HepG2 (cell line): ENCODE results near the gene SLC22A23. TPM values are rescaled to one million over a fixed set of nuclear protein-coding genes. Genes with fewer than 3 reads are reported as not detected.

Experiments used
- ATAC-seq: fragments of 200-7000 bp; cut with Tn5 transposase; 3 replicates; pipeline ENCODE4 v1.9.1; 2020; ENCODE audit warnings: mild to moderate bottlenecking, moderate library complexity
- BruUV-seq: library from RNA; stranded (reverse); fragments of 400-500 nt; replicated peaks from 2 replicates; lab custom pipeline; 2021; lab: Mats Ljungman, UMichigan
- CTCF ChIA-PET: fragments of 300-600 bp; formaldehyde crosslinking; extraction: SDS; loops from one replicate; lab custom pipeline; 2021; ENCODE audit warnings: low total read pairs, inconsistent platforms, low intra/inter-chr PET ratio; lab: Yijun Ruan, JAX
- POLR2A ChIA-PET: fragments of 350-600 bp; sonication (Branson Sonifier 250); formaldehyde crosslinking; loops from one replicate; lab custom pipeline; 2020; ENCODE audit warnings: antibody characterized with exemption, inconsistent platforms; lab: Yijun Ruan, JAX
- DNase-seq: peaks from one replicate; pipeline ENCODE4 v3.0.0-alpha.2; 2015; ENCODE audit warnings: low spot score
- FAIRE-seq: peaks from 3 replicates; lab custom pipeline; 2011; peaks lifted over from hg19 to GRCh38; lab: Jason Lieb, UNC
- H2AFZ ChIP-seq: one replicate; pipeline ENCODE4 v1.6.1; 2011; ENCODE audit warnings: low read length, inconsistent platforms
- H3K27ac ChIP-seq: fragments of 300-600 bp; 3 replicates; pipeline ENCODE4 v1.8.0; 2011; ENCODE audit warnings: mixed run types, mild to moderate bottlenecking, mixed read lengths, low read length, inconsistent platforms; ENCODE audit not compliant: insufficient read depth; ENCODE audit errors: extremely low read length
- H3K27me3 ChIP-seq, 2 experiments: fragments of 200-600 bp in 1 of 2; 2 replicates in 1 of 2; 3 replicates in 1 of 2; pipeline versions ENCODE4 v1.6.0 to v1.8.0; 2011; ENCODE audit warnings: low read length in 2 of 2, mild to moderate bottlenecking in 2 of 2, moderate library complexity in 2 of 2, inconsistent platforms in 1 of 2; ENCODE audit not compliant: insufficient read depth in 2 of 2, control insufficient read depth in 1 of 2
- H3K36me3 ChIP-seq, 2 experiments: fragments of 200-600 bp in 1 of 2; replicated peaks in 1 of 2; 2 replicates in 1 of 2; 3 replicates in 1 of 2; pipeline versions ENCODE4 v1.5.1 to v1.8.0; 2011; ENCODE audit warnings: low read length in 2 of 2, inconsistent platforms in 1 of 2; ENCODE audit not compliant: insufficient read depth in 2 of 2, control insufficient read depth in 1 of 2
- H3K4me1 ChIP-seq: 2 replicates; pipeline ENCODE4 v1.5.1; 2012; ENCODE audit warnings: low read length, inconsistent platforms; ENCODE audit not compliant: insufficient read depth
- H3K4me2 ChIP-seq: 2 replicates; pipeline ENCODE4 v1.6.0; 2011; ENCODE audit warnings: low read depth, low read length, inconsistent platforms
- H3K4me3 ChIP-seq, 3 experiments: fragments of 200-600 bp in 1 of 3; sonication (generic), shearing (Covaris generic) in 1 of 3; replicated peaks in 1 of 3; 2 replicates each; pipeline ENCODE4 v1.5.1; 2011 to 2016; ENCODE audit warnings: low read length in 3 of 3, inconsistent platforms in 2 of 3, low read depth in 2 of 3, mild to moderate bottlenecking in 2 of 3, control low read depth in 1 of 3, mixed read lengths in 1 of 3; ENCODE audit not compliant: insufficient read depth in 1 of 3
- H3K79me2 ChIP-seq: one replicate; pipeline ENCODE4 v1.6.1; 2011; ENCODE audit warnings: low read length, inconsistent platforms; ENCODE audit not compliant: insufficient read depth
- H3K9ac ChIP-seq: 2 replicates; pipeline ENCODE4 v1.6.0; 2011; ENCODE audit warnings: mild to moderate bottlenecking, low read depth, low read length, inconsistent platforms; ENCODE audit not compliant: insufficient read depth
- H3K9me3 ChIP-seq: 2 replicates; pipeline ENCODE4 v1.5.1; 2012; ENCODE audit warnings: mild to moderate bottlenecking, low read length
- H4K20me1 ChIP-seq: 2 replicates; pipeline ENCODE4 v1.6.0; 2011; ENCODE audit warnings: inconsistent platforms, mild to moderate bottlenecking, low read length, moderate library complexity; ENCODE audit not compliant: insufficient read depth
- EZH2 ChIP-seq: conservative IDR thresholded peaks from 2 replicates; pipeline ENCODE4 v1.6.1; 2012; ENCODE audit warnings: mild to moderate bottlenecking, low read depth, low read length, moderate library complexity
- HCFC1 ChIP-seq: fragments of 150-350 bp; IDR thresholded peaks from 2 replicates; pipeline ENCODE4 v1.6.1; 2014; ENCODE audit warnings: low read depth, low read length
- HMGXB3 ChIP-seq: sonication (generic); formaldehyde crosslinking; IDR thresholded peaks from 2 replicates; pipeline ENCODE4 v1.4.0; 2020; ENCODE audit warnings: missing genetic modification reagents, borderline replicate concordance
- HNF4A ChIP-seq: sonication (generic); formaldehyde crosslinking; IDR thresholded peaks from 2 replicates; pipeline ENCODE4 v1.4.0; 2020; ENCODE audit warnings: missing genetic modification reagents
- HNRNPL ChIP-seq: fragments of 200-400 bp; formaldehyde crosslinking; IDR thresholded peaks from 2 replicates; pipeline ENCODE4 v1.6.1; 2017; ENCODE audit warnings: mild to moderate bottlenecking, low read depth, low read length
- MXD1 ChIP-seq: sonication (generic); formaldehyde crosslinking; IDR thresholded peaks from 2 replicates; pipeline ENCODE4 v1.4.0; 2020; ENCODE audit warnings: mild to moderate bottlenecking, missing genetic modification reagents
- POLR2AphosphoS2 ChIP-seq: IDR thresholded peaks from 2 replicates; pipeline ENCODE4 v1.6.1; 2011; ENCODE audit warnings: low read depth, low read length, improper control_type of control experiment
- SAP130 ChIP-seq: IDR thresholded peaks from 2 replicates; pipeline ENCODE4 v1.6.1; 2016; ENCODE audit warnings: low read depth
- SP140L ChIP-seq: sonication (generic); formaldehyde crosslinking; IDR thresholded peaks from 2 replicates; pipeline ENCODE4 v1.4.0; 2020; ENCODE audit warnings: missing genetic modification reagents, borderline replicate concordance
- ZBTB20 ChIP-seq: sonication (generic); formaldehyde crosslinking; IDR thresholded peaks from 2 replicates; pipeline ENCODE4 v1.8.1; 2023; ENCODE audit warnings: missing genetic modification reagents, low read depth, mild to moderate bottlenecking, borderline replicate concordance
- ZNF232 ChIP-seq: sonication (generic); formaldehyde crosslinking; IDR thresholded peaks from 2 replicates; pipeline ENCODE4 v1.4.0; 2020; ENCODE audit warnings: missing genetic modification reagents, borderline replicate concordance
- ZNF274 ChIP-seq: sonication (generic); formaldehyde crosslinking; IDR thresholded peaks from 2 replicates; pipeline ENCODE4 v1.5.1; 2020; ENCODE audit warnings: mild to moderate bottlenecking, missing genetic modification reagents
- ZNF33A ChIP-seq: sonication (generic); formaldehyde crosslinking; IDR thresholded peaks from 2 replicates; pipeline ENCODE4 v1.5.1; 2020; ENCODE audit warnings: missing genetic modification reagents, mild to moderate bottlenecking, moderate library complexity, borderline replicate concordance
- ZNF572 ChIP-seq: sonication (generic); formaldehyde crosslinking; IDR thresholded peaks from 2 replicates; pipeline ENCODE4 v1.5.1; 2020; ENCODE audit warnings: mild to moderate bottlenecking, missing genetic modification reagents
- ZNF616 ChIP-seq: sonication (generic); formaldehyde crosslinking; IDR thresholded peaks from 2 replicates; pipeline ENCODE4 v1.5.0; 2020; ENCODE audit warnings: low read depth, mild to moderate bottlenecking, missing genetic modification reagents
- ZNF660 ChIP-seq: sonication (generic); formaldehyde crosslinking; IDR thresholded peaks from 2 replicates; pipeline ENCODE4 v1.5.1; 2020; ENCODE audit warnings: mild to moderate bottlenecking, low read depth, missing genetic modification reagents, borderline replicate concordance
- ZNF672 ChIP-seq: sonication (generic); formaldehyde crosslinking; IDR thresholded peaks from 2 replicates; pipeline ENCODE4 v1.8.1; 2022; ENCODE audit warnings: missing genetic modification reagents
- ZNF724P ChIP-seq: sonication (generic); formaldehyde crosslinking; IDR thresholded peaks from 2 replicates; pipeline ENCODE4 v1.8.0; 2022; ENCODE audit warnings: missing genetic modification reagents, borderline replicate concordance
- WGBS: methylation state at CpG from one replicate; pipeline ENCODE4 v1.1.6; 2017; ENCODE audit warnings: low lambda C conversion rate; 5-methylcytosine and 5-hydroxymethylcytosine counted together
- in situ Hi-C: cut with HindIII; loops from 2 replicates; pipeline ENCODE4 v1.10.0; 2017; ENCODE audit warnings: low pct_unique_long_range_greater_than_20kb; ENCODE audit not compliant: extremely low pct_ligation_motif_present
- intact Hi-C: fragments of 100-400 bp; cut with micrococcal nuclease; formaldehyde crosslinking; loops from one replicate; pipeline ENCODE4 v1.10.0; 2022; ENCODE audit not compliant: unreplicated experiment
- polyA plus RNA-seq, 8 experiments: library from polyadenylated mRNA; depleted of rRNA in 3 of 8; stranded (reverse) in 7 of 8; unstranded in 1 of 8; fragments of >200 nt; fragmentation: Illumina TruSeq in 4 of 8; extraction: Trizol in 4 of 8; gene quantifications; 2 replicates each; pipeline versions ENCODE4 v1.2.1 to v1.2.3, GENCODE V29; 2011 to 2016; ENCODE audit warnings: low read depth in 4 of 8, missing spikeins in 1 of 8, mixed read lengths in 1 of 8; ENCODE audit not compliant: insufficient read depth in 1 of 8
- total RNA-seq, 5 experiments: library from RNA; depleted of rRNA; stranded (reverse); fragments of >200 nt; fragmentation: Illumina TruSeq; extraction: Trizol; gene quantifications; 2 replicates each; pipeline ENCODE4 v1.2.3, GENCODE V29; 2016; ENCODE audit warnings: low read depth in 1 of 5
- TF ChIP-seq, protein P1 (sequence below): IDR thresholded peaks from 2 replicates; pipeline ENCODE4 v1.6.1; 2016; ENCODE audit warnings: missing genetic modification reagents, missing compliant biosample characterization

Gene SLC22A23
- total and polyA plus RNA-seq, 2 of the 13 experiments (the other 11 are each of a cell fraction or from before 2014, with no cell fraction given), result 11.8 to 17.5 TPM

DNA sequence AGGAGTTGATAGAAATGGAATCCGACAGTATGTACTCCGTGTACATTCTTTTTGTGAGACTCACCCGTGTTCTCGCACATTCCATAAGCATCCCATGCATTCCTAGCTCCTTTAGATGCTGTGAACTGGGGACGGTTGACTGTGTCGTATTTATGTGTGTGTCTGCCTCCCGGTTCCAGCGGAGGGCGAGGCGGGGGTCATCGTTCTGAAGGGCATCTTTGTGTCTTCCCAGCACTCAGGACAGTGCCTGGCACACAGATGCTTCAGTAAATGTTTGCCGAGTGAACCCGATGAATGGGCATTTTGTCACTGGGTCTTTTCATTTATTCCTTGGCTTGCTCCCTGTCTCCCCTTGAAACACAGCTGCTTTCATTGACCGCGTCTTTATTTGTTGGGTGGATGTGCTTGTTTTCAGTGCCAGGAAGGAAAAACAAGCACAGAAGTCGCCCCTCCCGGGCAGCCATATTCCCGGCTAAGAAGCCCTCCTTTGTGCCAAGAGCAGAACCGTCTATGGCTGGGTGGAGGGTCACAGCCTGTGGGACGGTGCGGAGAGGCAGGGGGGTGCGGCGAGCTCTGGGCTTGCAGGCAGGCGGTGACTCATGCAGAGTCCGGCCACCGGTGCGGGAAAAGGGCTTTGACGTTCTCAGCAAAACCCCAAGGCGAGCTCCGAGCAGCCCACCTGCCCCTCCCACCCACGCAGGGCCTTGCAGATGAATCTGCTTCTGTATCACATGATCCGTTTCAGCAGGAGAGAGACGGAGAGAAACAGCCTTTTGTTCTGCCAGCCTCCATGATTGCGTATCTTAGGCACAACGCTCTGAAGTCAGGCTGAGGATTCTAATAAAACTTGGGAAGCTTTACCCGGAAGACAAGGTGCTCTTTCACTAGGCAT lies 209.3 kb downstream of the SLC22A23 start:
- BruUV-seq, result TSS peak; percentile 99
- Histone ChIP-seq H3K27me3 (peaks cover 5 to 47% of the 10 kb centered on the region in 2 experiments; a peak in 3 of 5 replicates), H3K9me3 (no peaks in the 10 kb centered on the region), H3K36me3 (no peaks in the 10 kb centered on the region), H3K4me3 (peak overlapping the region; percentile 11 to 68 (median 46)), H3K4me2 (peak overlapping the region; percentile 93), H3K79me2 (no peaks in the 10 kb centered on the region), H2AFZ (peak overlapping the region; percentile 73), H3K9ac (peak overlapping the region; percentile 59), H4K20me1 (no peaks in the 10 kb centered on the region), H3K4me1 (peaks cover 60% of the 10 kb centered on the region), H3K27ac (no peak overlapping the region)
- ATAC-seq (peak; percentile 69), FAIRE-seq (peak; percentile 71), DNase-seq (peak; percentile 87)
- intact Hi-C loops (loop anchor here (5.0 kb wide), 2 partner anchors 40 to 250 kb away; partner anchors contain the start of gene NQO2), in situ Hi-C loops (loop anchor here (5.0 kb wide), 1 partner anchor 110 kb away; no protein-coding TSS in a partner anchor)
- POLR2A ChIA-PET, result interaction anchor here (1.0 to 3.7 kb wide), 20 partner anchors 9 to 248 kb away, joined by 3 to 30 read pairs (median 5); partner anchors contain the start of genes BPHL, NQO2, PSMG4 and TUBB2A
- 2% methylated on average over 32 of the region's 36 CpGs for WGBS
- CTCF ChIA-PET, result interaction anchor here (1.0 kb wide), 1 partner anchor 121 kb away, joined by 3 read pairs; no protein-coding TSS in a partner anchor
- no peak; the same call in 1 of the 2 replicates for TF ChIP-seq ZBTB20
- TF ChIP-seq ZNF724P (CRISPR knock-in tag), result no peak
- no peak for TF ChIP-seq ZNF572 (CRISPR knock-in tag)
- no peak for TF ChIP-seq ZNF33A
- TF ChIP-seq SP140L, result no peak
- TF ChIP-seq ZNF616 (CRISPR knock-in tag), result no peak
- peak; percentile 84; the same call in 1 of the 2 replicates for TF ChIP-seq HNRNPL
- no peak for TF ChIP-seq HCFC1
- TF ChIP-seq ZNF274 (CRISPR knock-in tag), result no peak
- TF ChIP-seq HMGXB3 (CRISPR knock-in tag), result peak; percentile 64; the same call in 1 of the 2 replicates
- TF ChIP-seq ZNF232 (CRISPR knock-in tag), result peak; percentile 85
- TF ChIP-seq ZNF672 (CRISPR knock-in tag), result no peak
- TF ChIP-seq ZNF660 (CRISPR knock-in tag), result no peak
- TF ChIP-seq MXD1 (CRISPR knock-in tag), result no peak
- no peak for TF ChIP-seq POLR2AphosphoS2
- 0 out of 2 replicates have a peak, but pooled peaks have one; percentile 47 for TF ChIP-seq EZH2
- TF ChIP-seq HNF4A (CRISPR knock-in tag), result no peak
- peak; percentile 62 for TF ChIP-seq SAP130 (CRISPR knock-in tag)
- TF ChIP-seq, protein P1, sequence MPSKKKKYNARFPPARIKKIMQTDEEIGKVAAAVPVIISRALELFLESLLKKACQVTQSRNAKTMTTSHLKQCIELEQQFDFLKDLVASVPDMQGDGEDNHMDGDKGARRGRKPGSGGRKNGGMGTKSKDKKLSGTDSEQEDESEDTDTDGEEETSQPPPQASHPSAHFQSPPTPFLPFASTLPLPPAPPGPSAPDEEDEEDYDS (CRISPR knock-in tag), result no peak
